Mammary epithelial cell (primary cell): ENCODE measurements around the gene LAMA4.

ENCODE experiments used
- CTCF ChIP-seq, 2 donors: IDR thresholded peaks in 1 of 2; conservative IDR thresholded peaks in 1 of 2; 2 replicates each; pipeline ENCODE4 v1.5.1; 2011 to 2012; ENCODE audit warnings: inconsistent platforms in 2 of 2, low read length in 2 of 2, mild to moderate bottlenecking in 2 of 2, control low read depth in 1 of 2, low read depth in 1 of 2; ENCODE audit not compliant: insufficient read depth in 1 of 2; ENCODE audit errors: extremely low read depth in 1 of 2
- EZH2 ChIP-seq: IDR thresholded peaks from 2 replicates; pipeline ENCODE4 v1.6.1; 2012; ENCODE audit warnings: low read length, inconsistent platforms, borderline replicate concordance

GRCh38 chr6:112227992-112228391 is 26.4 kb downstream of the LAMA4 start:
- TF ChIP-seq CTCF (conservative IDR thresholded peaks at IDR 0.05 in 1 of 2, IDR thresholded peaks at IDR 0.05 in 1 of 2; ENCODE audit: extremely low read depth in 1 of 2, insufficient read depth in 1 of 2, low read depth in 1 of 2, low read length in 2 of 2) (no peak), EZH2 (no peak)
